ENCODE results near the gene SYT7.

DNA sequence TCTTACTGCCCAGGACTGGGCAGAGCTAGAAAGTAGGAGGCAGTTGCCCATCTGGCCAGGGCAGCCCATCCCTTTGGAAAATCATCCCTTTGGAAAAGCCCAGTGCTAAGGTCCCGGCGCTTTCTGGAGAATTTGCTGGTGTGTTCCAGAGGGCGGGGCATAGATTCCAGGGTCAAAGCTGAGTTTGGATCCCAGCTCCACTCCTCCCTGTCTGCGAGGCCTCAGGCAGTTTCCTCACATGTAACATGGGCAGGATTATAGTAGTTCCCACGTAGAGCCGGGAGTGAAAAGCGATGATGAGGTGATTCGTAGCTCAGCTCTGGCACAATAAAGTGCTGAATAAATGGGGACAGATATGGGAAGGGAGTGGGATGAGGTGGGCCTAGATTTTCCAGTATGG, 103.8 kb downstream of the SYT7 start:
- TF ChIP-seq POLR2A (IDR thresholded peaks at IDR 0.05; ENCODE audit: low read depth, low read length) (no peak), POLR2AphosphoS5 (IDR thresholded peaks at IDR 0.05; ENCODE audit: low read depth, low read length) (no peak), TAF1 (IDR thresholded peaks at IDR 0.05; ENCODE audit: low read depth, low read length) (no peak), PAX5 (IDR thresholded peaks at IDR 0.05; ENCODE audit: insufficient read depth, low read length, severe bottlenecking) (no peak)

All from GM12891 (cell line).